ENCODE data around the gene ZBTB5.
"Not testable (repeated sequence)": the region's sequence is repeated elsewhere in the genome, so short reads cannot be mapped to it uniquely, and the experiment has no call there.

DNA sequence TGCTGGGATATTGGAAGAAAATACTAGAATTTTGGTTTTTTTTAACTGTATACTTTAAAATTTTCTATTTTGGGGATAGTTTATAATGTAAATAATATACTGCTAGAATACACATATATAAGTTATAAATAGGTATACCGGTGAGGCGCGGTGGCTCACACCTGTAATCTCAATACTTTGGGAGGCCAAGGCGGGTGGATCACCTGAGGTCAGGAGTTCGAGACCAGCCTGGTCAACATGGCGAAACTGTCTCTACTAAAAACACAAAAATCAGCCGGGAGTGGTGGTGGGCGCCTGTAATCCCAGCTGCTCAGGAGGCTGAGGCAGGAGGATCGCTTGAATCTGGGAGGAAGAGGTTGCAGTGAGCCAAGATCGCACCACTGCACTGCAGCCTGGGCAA is 49.2 kb upstream of the ZBTB5 start:
- TF ChIP-seq SUZ12, NFRKB, TARDBP (IDR thresholded peaks at IDR 0.05): not testable (repeated sequence)
